Fibroblast of lung (primary cell): Measurements from ENCODE around the gene SEMA3D.

ENCODE experiments used
- CTCF ChIP-seq, 2 donors: IDR thresholded peaks in 1 of 2; conservative IDR thresholded peaks in 1 of 2; 1 replicate in 1 of 2; 2 replicates in 1 of 2; pipeline ENCODE4 v1.5.1; 2011 to 2012; ENCODE audit warnings: low read length in 2 of 2, control low read depth in 1 of 2, inconsistent platforms in 1 of 2, low read depth in 1 of 2, mild to moderate bottlenecking in 1 of 2
- EZH2 ChIP-seq: IDR thresholded peaks from 2 replicates; pipeline ENCODE4 v1.5.1; 2012; ENCODE audit warnings: low read length, control low read depth, mild to moderate bottlenecking; ENCODE audit errors: missing control alignments

- TF ChIP-seq CTCF (conservative IDR thresholded peaks at IDR 0.05 in 1 of 2, IDR thresholded peaks at IDR 0.05 in 1 of 2; ENCODE audit: low read depth in 1 of 2, low read length in 2 of 2) (no peak), EZH2 (no peak)
These were observed 50.9 kb downstream of the SEMA3D start for GRCh38 chr7:85135977-85136376.
